ENCODE results near the gene RNF26.

The RNF26 gene

DNA sequence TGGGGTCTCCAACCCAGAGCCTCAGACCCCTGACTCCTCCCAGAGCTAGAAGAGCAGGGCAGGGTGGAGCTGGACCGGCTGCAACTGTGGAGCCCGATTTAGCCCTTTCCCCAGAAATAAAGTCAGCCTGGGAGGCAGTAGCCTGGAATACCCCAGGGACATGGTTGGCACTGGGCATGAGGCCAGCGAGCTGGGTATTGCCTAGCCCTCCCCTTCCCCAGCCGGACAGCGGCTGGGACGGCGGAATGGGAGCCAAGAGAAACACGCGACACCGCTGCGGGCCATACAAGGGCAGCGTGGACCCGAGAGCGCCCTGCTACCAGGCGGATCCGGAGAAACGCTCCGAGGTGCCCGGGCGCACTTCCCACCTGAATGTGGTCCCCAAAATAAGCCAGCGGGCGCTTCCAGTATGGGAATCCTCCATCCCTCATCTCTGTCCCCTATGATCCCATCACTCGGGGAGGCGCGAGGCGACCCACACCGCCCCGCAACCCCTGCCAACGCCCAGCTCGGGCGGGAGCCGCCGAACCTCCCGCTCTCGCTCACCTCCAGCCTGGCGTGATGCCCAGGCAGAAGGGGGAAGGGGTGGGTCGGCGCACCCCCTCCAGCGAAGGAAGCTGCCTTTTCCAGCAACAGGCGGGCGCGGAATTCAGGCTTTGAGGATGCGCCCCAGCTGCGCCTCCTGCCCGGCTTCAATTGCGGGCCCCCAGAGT lies 18.2 kb upstream of the RNF26 start:
- peak in 1 of 2 experiments; percentile 84 for DNase-seq

DNA sequence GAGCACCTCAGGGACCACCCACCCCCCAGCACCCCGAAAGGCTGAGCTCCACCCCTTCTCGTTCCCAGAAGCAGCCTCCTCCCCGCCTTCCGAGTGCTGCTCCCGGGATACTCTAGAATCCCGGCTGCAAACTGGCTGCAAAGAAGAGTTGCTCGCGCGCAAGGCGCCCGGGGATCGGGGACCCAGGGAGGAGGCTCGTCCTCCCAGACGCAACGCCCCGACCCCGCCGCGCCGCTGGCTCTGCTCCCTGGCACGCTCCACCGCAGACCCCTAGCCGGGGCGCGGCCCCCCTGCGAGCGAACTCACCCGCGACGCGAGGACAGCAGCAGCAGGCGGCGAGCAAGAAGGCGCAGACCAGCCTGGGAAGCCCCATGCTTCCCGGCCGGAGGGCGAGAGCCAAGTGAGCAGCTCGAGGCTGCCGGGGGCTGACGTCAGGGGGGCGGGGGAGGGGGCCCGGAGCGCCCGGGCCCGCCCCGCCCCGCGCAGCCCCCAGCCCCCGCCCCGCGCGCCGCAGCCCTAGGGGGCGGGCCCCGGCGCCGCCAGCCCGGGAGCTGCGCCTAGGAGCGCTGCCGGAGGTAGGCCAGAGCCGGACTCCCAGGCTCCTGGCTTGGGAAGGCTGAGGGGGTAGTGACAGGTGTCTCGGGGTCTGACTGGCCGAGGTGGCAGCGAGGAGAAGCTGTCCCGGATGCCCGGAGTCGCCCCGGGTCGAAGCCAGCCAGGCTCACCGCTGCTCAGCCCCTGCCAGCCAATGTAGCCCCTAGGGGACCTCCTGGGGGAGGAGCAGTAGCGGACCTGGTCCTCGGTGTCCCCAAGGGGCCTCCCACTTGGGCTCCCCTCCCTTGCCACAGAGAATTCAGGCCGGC lies 17.4 kb upstream of the RNF26 start, which contains the start of gene MCAM:
MCAM (minus strand) TSS at position 402 of the 863 bp plus-strand sequence; CDS start at position 373, 29 bp downstream.
- peak; percentile 53 to 92 for DNase-seq

DNA sequence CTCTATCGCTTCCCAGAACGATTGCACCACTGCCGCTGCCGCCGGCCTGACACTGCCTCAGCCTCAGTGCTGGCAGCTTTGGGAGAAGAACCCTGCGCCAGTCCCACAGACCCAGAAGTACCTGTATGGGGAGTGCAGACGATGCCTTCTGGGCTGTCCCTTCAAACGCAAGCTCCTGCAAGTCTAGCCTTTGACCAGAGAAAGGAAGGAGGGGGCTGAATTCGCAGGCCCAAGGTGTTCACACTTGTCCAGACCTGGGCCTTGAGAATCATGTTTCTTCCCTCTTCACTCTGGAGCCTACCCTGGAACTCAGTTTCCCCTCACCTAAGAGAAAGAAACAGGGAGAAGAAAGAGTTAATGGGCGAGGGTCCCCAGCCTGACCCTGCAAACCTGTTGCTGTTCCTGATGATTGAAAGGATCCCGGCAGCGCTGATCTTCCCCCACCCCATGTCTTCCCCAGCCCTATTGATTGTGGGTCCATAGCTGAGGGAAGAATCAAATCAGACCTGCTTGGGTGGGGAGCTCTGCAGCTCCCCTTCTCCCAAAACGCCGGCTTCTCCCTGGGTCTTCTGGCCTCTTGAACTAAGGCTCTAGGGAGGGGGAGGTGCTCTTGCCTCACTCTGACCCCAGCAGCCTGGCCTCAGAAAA lies 16.6 kb upstream of the RNF26 start:
- DNase-seq: no peak

DNA sequence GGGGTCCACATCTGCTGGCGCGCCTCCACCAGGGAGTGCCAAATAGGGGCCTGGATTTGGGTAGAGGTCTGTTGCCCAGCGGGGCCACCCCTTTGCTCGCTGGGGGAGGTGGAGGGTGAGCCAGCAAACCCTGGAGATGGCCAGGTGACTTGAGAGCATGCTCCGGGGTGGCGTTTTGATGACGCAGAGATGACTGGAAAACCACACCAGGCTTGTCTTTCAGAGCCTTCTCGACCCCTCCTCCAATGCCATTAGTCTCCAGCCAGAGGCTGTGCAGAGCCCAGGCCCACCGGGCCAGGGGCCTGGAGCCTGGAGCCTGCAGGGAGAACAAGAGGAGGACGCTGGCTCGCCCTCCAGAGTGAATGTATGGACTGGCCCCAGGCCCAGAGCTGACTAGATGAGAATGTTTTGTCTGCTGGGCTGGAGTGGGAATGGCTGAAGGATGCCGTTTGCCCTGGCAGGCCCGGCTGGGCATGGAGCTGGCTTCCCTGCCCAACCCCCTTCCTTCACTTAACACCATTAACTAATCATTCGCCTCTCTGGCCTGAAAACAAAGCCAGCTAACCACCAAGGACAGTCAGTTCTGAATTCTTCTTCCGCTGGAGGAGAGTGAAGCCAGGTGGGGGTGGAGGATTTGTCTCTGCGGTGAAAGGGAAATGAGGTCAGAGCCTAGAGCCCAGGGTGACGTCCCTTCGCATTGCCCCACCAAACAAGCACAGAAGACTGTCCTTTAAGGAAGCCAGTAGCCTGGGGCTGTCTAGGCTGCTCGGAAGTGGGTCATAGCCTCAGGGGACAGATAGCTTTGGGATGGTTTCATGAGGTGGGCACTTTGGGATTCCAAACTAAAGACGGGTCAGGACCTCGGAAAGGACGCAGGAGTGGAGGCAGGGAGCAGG lies 15.8 kb upstream of the RNF26 start:
- peak in 1 of 2 experiments; percentile 60 for DNase-seq

DNA sequence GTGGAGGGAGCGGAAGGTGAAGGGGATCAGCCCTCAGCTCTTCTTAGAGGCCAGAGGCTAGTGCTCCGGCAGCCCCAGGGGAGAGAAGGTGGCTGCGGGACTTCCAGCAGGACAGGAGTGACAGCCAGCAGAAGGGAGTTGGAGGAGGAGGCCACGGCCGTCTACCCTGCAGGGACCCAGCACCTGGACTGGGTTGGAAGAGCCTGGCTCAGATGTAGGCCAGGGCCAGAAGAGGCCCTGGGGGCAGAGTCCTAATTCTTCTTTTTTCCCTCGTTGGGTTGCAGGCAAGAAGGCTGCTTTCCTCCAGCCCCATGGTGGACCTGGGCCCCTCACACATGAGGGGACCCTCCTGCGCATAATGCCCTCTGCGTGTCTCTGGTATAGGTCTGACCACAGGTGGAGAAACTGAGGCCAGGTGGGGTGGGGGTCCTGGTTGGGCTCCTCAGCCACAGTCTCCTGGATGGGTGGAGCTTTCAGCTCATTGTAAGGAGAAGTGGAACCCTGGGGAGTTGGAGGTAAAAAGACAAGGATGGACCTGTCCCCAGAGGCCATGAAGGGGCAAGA lies 15.1 kb upstream of the RNF26 start:
- DNase-seq: no peak

DNA sequence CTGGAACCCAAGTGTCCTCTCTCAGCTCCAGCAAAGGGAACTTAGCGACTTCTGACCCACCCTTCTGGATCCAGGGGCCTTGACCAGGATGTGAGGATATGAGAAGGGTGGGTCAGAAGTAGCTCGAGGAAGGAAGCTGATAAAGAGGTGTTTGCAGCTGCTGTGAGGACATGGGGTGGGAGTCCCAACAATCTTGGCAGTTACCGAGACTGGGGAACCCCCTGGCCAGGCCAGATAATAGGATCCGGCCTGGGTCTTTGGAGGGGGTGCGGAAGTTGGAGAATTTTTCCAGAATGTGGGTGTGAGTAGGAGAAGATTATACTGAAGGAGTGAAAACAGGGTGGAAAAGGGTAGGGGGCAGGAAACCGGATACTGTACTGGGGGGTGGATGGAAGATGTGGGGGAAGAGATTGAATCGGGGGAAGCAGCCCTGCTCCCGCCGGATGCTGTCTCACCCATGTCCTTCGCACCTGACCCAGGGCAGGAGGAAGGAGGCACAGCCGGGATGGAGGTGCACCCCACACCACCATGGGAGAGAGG lies 14.6 kb upstream of the RNF26 start:
- no peak for DNase-seq

DNA sequence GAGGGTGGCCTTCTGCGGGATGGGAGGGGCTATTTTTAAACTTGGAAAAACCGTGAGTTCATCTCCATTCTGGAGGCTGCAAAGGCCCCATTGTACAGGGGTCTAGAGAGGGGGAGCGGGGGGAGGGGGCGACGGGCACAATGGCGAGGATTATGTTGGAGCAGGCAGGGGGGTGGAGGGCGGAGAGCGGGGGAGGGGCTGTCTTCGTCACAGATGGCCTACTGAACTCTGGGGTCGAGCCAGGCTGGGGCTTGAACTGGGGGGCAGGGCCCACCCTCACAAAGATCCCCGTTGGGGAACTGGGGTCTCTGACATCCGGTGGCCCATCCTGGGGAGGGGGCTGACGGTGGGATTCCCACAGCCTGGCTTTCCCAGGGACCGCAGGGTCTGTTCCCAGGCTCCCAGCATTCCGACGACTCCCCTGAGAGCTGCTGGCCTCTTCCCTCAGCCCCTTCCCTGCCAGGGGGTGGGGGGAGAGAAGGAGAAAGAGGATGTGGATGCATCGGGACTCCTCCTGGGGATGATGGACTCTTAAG lies 14.0 kb upstream of the RNF26 start:
- DNase-seq: peak; percentile 49 to 77

DNA sequence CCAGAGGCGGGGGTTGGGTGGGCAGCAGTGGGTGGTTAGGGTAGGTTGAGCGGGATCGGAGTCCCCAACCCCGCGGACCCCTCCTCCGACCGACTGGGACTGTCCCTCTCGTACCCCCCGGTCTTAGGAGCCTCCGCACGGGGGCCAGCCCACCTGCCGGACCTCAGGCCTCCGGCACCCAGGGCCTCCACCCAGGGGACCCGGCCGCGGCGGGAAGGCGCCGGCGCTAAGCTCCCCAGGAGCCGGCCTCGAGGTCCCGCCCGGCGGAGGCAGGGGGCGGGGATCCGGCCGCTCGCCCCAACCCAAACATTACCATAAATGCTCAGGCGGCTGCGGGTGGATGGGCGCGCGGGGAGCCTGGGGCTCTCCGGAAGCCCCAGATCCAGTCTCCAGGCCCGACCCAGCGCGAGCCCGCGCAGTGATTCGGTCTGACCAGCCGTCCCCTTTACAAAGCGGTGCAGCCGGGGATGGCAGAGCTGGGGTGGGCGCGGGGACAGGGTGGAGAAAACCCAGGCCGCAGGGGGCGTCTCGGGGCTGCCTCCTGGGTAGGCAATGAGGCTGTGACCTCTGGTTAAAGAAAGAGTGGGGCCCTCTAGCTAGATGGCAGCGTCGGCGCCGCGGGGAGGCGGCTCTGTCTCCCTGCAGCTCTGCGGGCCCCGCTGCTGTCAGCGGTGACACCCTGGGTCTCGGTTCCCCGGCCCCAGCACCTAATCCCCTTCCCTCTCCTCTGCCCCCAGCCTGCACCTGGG lies 13.4 kb upstream of the RNF26 start:
- DNase-seq: peak; percentile 65 to 93

DNA sequence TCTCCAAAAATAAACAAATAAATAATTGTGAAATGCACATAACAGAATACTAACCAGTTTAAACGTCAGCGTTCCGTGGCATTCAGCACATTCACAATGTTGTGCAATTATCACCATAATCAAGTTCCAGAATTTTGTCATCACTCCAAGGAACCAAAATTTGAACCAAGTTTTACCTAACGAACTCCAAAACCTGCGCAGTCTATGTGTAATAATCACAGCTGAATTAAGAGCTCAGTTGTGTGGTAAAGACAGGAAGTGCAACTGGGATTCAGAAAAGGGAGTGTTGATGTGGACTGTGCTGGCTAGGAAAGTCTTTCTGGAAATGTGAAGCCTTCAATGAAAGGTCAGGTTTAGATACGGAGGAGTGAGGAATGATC lies 12.0 kb upstream of the RNF26 start:
- no peak for DNase-seq

DNA sequence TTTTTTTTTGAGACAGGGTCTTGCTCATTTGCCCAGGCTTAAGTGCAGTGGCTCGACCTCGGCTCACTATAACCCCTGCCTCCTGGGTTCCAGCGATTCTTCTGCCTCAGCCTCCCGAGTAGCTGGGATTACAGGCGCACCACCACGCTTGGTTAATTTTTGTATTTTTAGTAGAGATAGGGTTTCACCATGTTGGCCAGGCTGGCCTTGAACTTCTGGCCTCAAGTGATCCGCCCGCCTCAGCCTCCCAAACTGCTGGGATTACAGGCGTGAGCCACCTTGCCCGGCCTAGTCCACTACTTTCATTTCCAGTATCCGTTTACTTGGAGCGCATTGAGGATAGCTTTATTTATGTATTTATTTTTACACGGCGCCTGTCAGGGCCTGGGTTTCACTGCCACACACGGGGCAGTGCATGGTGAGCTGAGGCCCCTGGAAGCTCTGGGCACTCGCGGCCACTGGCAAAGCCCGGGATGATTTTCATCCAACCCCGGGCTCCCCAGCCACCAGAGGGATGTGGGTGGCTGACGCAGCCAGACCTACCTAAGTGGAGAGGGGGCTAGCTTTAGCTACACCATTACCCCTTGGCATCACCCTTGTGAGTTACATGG lies 11.3 kb upstream of the RNF26 start:
- no peak for DNase-seq

DNA sequence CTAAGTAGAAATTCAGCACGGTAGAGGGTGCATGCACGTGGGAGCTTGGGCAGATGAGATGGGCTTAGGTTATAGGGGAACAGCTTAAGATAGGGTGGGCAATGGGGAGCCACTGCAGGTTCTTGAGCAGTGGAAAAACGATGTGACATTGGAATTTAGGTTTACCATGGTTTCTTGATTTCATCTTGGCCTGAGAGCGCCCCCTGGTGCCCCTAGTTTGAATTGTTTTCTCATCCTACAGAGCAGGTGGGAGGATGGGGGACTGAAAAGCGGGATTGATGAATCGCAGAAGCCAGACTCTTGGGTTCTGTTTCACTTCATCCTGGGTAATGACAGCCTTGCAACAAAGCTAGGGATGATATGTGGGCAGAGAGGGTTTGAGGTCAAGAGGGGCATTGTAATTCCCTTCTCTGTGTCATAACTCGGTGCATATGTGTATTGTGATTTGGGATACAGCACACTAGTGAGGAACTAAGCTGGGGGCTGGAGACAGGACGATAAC lies 10.7 kb upstream of the RNF26 start:
- peak; percentile 74 to 96 for DNase-seq

DNA sequence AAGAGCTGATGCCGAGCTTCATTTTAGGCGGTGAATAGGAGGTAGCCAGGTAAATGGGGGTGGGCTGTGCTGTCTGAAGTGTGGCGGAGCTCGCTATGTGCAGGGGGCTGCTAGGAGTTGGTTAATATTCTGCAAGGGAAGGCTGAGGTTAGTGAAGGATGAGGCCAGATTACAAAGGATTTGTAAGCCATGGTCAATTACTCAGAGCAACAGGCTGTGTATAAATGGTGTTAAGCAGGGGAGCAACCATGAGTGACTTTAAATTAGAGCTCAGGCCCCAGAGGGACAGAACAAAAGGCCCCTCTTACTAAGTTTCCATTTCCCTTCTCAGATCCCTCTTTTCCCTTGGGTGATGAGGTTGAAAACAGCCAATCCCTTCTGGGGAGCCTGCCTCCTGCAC lies 10.1 kb upstream of the RNF26 start:
- DNase-seq: no peak

DNA sequence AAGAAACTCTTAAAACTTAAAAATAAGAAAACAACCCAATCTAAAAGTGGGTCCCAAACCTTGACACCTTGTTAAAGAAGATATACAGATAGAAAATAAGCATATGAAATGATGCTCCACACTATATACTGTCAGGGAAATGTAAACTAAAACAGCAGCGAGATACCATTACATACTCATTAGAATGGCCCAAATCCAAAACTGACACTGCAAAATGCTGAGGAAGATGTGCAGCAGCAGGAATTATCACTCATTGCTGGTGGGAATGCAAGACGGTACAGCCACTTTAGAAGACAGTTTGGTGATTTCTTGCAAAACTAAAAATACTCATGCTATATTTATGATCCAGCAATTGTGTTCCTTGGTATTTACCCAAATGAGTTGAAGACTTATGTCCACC lies 5.0 kb upstream of the RNF26 start:
- no peak for DNase-seq

DNA sequence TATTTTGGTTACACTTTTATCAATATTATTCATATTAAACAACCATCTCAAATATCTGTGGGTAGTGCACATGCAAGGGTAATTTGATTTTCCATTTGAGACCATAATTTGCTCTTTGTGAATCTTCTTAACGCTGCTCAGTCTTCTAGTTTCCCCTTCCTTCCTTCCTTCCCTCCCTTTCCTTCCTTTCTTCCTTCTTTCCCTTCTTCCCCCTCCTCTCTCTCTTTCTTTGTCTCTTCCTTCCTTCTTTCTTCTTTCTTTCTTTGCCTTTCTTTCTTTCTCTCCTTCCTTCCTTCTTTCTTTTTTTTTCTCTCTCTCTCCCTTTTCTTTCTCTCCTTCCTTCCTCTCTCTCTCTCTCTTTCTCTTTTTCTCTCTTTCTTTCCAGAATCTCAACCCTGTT lies 4.1 kb upstream of the RNF26 start:
- DNase-seq: no peak

DNA sequence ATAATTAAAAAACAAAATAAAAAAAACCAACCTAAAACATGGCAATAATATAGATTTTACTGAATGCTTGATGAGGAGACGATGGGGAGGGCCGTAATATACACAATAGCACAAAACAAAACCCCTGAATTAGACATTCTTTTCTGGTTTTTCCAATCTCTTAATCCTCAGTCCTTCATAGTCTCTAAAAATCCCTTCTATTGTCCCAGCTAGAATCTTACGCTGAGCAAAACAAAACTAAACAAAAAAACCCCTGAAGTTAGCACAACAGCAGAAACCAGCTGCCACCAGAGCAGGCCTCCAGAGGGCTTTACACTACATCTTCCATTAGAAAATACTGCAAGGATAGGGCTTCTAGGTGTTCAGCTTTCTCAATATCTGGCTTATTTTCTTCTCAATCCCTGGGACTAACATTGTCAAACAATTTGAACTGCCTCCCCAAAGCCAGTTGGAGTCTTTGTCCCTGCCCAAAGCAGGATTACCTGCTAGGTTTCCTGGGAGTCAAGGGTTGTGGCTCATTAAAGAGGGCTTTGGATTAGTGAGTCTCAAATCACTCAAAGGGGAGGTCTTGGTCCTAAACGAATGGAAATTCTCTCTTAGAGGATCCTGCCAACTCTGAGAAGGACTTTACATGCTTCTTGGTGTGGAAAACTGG lies 2.1 kb upstream of the RNF26 start:
- no peak for DNase-seq

DNA sequence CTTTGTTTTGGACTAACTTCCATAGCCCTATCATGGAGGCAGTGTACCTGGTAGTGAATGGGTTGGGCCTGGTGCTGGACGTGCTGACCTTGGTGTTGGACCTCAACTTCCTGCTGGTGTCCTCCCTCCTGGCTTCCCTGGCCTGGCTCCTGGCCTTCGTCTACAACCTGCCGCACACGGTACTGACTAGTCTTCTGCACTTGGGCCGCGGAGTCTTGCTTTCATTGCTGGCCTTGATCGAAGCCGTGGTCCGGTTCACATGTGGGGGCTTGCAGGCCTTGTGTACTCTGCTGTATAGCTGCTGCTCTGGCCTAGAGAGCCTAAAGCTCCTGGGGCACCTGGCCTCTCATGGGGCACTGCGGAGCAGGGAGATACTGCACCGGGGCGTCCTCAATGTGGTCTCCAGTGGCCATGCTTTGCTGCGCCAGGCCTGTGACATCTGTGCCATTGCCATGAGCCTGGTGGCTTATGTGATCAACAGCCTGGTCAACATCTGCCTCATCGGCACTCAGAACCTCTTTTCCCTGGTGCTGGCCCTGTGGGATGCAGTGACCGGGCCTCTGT lies 846 bp downstream of the RNF26 start:
- no peak for DNase-seq

DNA sequence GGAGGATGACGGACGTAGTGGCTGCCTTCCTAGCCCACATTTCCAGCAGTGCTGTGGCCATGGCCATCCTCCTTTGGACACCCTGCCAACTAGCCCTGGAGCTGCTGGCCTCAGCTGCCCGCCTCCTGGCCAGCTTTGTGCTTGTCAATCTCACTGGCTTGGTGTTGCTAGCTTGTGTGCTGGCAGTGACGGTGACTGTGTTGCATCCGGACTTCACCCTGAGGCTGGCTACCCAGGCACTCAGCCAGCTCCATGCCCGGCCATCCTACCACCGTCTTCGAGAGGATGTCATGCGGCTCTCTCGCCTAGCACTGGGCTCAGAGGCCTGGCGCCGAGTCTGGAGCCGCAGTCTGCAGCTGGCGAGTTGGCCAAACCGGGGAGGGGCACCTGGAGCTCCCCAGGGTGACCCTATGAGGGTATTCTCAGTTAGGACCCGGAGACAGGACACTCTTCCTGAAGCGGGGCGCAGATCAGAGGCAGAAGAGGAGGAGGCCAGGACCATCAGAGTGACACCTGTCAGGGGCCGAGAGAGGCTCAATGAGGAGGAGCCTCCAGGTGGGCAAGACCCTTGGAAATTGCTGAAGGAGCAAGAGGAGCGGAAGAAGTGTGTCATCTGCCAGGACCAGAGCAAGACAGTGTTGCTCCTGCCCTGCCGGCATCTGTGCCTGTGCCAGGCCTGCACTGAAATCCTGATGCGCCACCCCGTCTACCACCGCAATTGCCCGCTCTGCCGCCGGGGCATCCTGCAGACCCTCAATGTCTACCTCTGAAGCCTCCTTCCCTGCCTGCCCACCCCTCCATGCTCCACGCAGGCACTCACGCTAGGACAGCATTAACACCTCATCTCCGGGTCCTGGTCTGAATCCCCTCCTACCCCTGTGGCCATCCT lies 1.6 kb downstream of the RNF26 start:
- no peak for DNase-seq

DNA sequence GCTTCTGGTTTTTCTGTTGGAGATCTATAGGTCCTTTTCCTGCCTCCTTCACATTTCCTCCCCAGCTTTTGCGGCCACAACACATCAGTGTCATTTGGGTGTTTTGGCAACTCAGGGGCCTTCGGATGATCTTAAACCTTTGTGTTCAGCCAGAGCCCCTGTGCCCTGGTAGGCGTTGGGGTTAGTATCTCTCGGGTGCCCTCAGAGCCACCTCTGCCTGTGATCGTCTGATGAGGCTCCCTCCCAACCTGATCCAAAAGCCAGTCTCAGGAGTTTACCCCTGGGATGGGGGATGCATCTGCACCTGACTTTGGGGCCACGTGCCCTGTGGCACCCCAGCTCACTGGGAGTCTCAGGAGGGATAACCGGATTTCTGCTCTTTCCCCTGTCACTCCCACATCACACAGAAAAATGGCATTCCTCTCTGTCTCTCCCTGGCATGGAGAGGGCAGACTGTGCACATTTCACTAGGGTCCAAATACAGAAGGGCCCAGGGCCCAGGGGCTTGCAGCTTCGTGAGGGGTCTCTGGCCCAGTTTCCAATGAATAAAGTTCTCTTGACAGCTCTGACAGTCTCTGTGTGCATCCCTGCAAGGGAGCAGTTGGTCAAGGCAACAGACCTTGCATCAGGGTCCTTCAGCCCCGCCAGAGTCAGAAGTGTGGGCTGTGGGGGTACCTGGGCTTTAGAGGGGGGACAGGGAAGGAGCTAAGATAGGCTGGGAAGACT lies 2.6 kb downstream of the RNF26 start:
- DNase-seq: no peak

Measured in NCI-H526 (cell line).